Left renal pelvis (tissue), 4 donors: ENCODE results near the gene GSS. TPM values are rescaled to one million over a fixed set of nuclear protein-coding genes. Genes with fewer than 3 reads are reported as not detected.

Experiments used
- DNase-seq, 4 donors: peaks; one replicate each; pipeline ENCODE4 v3.0.0-alpha.2; 2013; ENCODE audit warnings: low read depth in 4 of 4, low spot score in 3 of 4
- polyA plus RNA-seq, 4 donors: library from polyadenylated mRNA; unstranded; fragments of 120-200 nt; gene quantifications; one replicate each; pipeline ENCODE4 v1.2.1, GENCODE V29; 2013; ENCODE audit not compliant: insufficient read length in 4 of 4

GSS gene
- 10 to 100 TPM; 33.1 to 56.5 (median 52.9) TPM for polyA plus RNA-seq

- peak; percentile 89 to 94 (median 92) for DNase-seq
Observed at GRCh38 chr20:34955231-34956040, at the start of gene GSS, which contains the start of gene MYH7B. Gene GSS, minus strand, starts transcription at chr20:34955806. Its CDS starts 3,954 bp downstream, at chr20:34951852. Gene MYH7B, plus strand, starts transcription at chr20:34955868. Its CDS starts 22,138 bp downstream, at chr20:34978006.

GRCh38 chr20:35004749-35005462 lies 49.3 kb upstream of the GSS start:
- DNase-seq: no peak

- DNase-seq: no peak
Observed at GRCh38 chr20:35004051-35004725, 48.6 kb upstream of the GSS start.

GRCh38 chr20:35003211-35004031 lies 47.8 kb upstream of the GSS start:
- DNase-seq: no peak

- no peak for DNase-seq
Observed at GRCh38 chr20:35002426-35003210, 47.0 kb upstream of the GSS start.

GRCh38 chr20:35001596-35002362 lies 46.2 kb upstream of the GSS start:
- DNase-seq: no peak

GRCh38 chr20:35000922-35001595 lies 45.5 kb upstream of the GSS start:
- no peak for DNase-seq

- no peak for DNase-seq
Observed at GRCh38 chr20:35000311-35000921, 44.8 kb upstream of the GSS start.

GRCh38 chr20:34999782-35000181 lies 44.2 kb upstream of the GSS start:
- no peak for DNase-seq

- DNase-seq: no peak
Observed at GRCh38 chr20:34999021-34999451, 43.4 kb upstream of the GSS start.

- no peak for DNase-seq
Observed at GRCh38 chr20:34998331-34998950, 42.8 kb upstream of the GSS start.

- DNase-seq: no peak
Observed at GRCh38 chr20:34997774-34998173, 42.2 kb upstream of the GSS start.

GRCh38 chr20:34997131-34997561 lies 41.5 kb upstream of the GSS start:
- peak in 3 of 4 donors; percentile 18 to 26 (median 19) for DNase-seq

GRCh38 chr20:34996243-34997028 lies 40.8 kb upstream of the GSS start:
- no peak for DNase-seq

- no peak for DNase-seq
Observed at GRCh38 chr20:34995696-34996095, 40.1 kb upstream of the GSS start.

GRCh38 chr20:34995192-34995591 lies 39.6 kb upstream of the GSS start:
- DNase-seq: no peak
